Fibroblast of gingiva (primary cell): ENCODE measurements around the gene CCNI.
"Not testable (repeated sequence)": the region's sequence is repeated elsewhere in the genome, so short reads cannot be mapped to it uniquely, and the experiment has no call there.

ENCODE experiments used
- DNase-seq: peaks from one replicate; pipeline ENCODE4 v3.0.0-alpha.2; 2011; ENCODE audit warnings: low read depth

CCNI gene

DNA sequence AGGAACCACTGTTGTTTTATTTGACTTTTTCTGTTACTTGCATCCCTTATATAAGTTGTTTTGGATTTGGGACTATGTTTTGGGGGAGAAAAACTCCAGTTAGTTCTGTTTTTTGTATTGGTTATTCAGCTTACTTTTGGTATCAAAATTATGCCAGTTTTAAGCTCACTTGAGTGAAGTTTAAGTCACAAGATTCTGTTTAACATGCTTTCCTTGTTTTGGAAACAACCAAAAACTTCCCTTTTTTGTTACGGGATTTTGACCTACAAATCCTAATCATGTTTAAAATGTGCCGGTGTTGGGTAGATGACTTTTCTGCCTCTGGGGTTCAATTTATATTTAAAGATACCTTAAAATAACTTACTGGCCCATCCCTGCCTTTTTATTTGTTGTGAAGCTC is 36.0 kb downstream of the CCNI start:
- DNase-seq = no peak

DNA sequence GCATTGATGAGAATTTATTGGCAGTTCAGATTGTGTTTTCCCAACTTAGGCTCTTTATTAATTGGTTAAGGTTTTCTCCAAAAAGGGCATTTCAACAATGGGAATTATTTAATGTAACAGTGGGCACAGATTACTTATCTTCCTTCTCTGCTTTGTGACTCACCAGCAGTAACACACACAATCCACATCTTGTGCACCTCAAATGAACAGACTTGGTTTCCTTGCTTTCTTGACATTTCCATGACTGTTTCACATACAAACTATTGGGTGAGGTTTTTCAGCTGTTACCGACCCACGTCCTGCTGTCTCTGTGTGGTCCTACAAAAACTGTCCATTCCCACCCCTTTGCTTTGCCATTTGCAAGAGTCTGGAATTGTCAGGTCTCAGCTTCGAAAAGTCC is 38.1 kb downstream of the CCNI start:
- DNase-seq = no peak

DNA sequence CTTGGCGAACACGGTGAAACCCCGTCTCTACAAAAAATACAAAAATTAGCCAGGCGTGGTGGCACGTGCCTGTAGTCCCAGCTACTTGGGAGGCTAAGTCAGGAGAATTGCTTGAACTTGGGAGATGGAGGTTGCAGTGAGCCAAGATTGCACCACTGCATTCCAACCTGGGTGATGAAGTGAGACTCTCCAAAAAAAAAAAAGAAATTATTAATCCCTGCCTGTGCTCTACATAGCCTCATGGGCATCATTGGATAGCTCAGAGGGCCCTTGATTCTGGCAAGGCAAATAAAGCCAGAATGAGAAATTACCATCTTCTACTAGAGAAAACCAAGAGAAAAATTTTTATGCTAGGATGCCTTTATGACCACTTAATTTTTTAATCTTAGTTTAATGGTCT is 38.6 kb downstream of the CCNI start:
- DNase-seq = peak; percentile 24

DNA sequence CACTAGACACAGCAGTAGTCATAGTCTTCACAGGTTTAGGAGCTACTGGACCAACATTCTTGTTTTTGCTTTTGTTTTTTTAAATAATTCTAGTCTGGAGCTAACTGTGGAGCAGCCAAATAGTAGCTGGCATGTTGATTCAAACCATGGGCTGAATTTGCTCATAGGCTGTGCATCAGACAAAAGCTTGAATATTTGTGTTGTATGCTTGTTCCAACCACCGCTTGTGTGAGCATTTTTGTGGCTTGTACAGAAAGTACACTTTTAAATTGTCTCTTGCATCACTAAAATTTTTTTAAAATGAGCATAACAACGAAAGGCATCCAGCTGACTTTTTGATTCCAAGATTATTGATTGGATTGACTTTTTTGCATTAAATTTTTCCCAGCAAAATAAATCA is 39.6 kb downstream of the CCNI start:
- peak; percentile 95 for DNase-seq

DNA sequence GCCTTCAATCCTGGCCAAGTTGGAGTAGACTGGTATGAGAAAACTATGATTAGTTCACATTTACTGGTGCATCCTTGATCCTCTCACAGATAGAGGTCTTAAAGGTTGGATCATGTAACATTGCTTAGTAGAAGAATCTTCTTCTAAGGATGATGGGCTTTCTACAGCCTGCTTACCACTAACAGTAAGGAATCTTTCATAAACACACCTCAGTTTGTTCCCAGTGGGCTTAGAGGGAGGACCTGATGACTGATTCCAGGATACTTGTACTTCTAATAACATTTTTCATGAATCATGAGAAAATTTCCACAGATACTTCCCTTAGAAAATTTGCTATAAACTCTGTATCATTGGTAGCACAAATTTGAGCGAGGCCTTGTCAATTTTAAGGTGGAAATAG is 40.6 kb downstream of the CCNI start:
- no peak for DNase-seq

DNA sequence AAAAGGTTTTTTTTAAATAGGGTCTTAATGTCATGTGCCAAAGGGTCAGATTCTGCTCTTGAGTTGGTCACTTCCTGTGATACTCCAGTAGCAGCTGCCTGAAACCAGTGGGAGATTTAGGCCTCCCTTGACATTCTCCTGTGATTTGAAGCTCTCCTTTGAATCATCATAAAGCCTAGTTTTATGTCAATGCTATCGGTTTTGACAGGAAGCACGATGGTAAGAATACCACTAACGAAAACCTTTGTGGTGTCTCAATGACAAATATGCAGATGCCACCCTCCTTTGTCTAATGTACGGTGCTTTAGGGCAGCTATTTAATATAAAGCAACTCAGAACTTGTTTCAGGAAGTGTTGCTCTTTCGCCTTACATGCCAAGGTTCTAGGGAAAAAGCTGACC is 44.2 kb downstream of the CCNI start:
- no peak for DNase-seq

DNA sequence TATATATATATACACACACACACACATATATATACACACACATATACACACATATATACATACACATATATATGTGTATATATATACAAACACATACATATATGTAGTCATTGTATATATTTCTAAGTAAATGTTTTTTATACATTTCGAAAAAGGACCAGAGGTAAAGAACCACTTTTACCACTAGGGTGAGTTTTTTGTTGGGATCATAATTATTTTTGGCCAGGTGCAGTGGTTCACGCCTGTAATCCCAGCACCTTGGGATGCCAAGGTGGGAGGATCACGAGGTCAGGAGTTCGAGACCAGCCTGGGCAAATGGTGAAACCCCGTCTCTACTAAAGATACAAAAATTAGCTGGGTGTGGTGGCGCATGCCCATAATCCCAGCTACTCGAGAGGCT is 46.0 kb downstream of the CCNI start:
- DNase-seq = not testable (repeated sequence)

DNA sequence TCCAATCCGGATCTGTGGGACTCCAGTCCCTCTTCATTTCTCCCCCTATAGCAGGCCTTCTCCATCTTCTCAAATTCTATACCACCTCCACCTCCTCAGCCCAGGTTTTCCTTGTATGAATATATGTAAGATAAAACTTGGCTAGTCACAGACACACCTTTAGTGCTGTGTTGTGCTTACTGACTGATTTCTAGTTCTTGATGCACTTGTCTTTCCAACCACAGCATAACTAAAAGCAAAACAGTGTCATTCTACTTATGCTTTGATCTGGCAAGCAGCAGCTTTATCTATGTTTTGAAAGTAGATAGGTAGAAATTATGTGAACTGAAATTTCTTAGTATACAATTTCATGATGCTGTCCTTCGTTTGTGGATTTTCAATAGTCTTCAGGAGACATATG is 47.5 kb downstream of the CCNI start:
- DNase-seq = no peak

DNA sequence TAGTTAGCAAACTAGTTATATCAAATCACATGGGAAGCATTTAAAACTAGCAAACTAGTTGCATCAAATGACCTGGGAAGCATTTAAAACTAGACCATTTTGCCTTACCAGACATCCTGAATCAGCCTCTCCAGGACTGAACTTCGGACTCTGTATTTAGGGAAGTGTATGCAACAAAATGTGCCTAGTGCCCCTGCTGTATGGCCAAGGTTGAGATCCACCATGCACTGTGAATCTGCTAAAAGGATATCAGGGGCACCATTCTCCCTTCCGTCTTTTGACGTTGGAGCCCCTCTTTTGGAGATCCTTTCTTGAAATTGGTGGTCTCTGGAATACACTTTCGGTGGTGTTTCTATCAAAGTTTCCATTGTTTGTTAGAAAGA is 49.5 kb downstream of the CCNI start:
- no peak for DNase-seq

DNA sequence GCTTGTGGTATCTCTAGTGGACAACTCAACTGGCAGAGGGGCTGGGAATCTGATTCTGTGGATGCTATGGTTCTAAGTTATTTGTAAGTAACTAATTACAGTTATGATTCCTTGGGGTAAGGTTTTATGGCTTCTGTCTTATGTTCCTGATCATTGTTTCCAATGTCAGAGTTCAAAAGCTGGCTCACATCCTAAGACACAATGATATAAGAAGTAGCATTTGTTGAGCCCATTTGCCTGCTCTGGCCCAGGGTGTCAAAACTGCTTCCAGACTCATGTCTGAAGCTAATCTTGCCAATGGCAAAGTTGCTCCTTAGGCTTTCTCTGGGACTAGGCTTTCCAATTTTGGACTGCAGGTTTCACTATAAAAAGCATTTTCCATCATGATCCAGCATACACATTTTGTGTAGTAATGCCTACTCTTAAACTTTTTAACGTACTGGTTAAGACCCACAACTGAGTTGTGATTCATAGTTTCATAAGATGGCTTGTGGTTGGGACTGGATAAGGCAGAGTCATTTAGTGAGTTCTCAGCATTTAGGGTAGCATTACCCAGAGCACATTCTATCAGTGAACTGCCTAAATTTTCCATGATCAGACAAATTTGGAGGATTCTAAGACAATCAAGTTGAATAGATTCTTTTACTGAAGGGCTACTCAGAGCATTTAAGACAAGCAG is 50.0 kb downstream of the CCNI start:
- no peak for DNase-seq

DNA sequence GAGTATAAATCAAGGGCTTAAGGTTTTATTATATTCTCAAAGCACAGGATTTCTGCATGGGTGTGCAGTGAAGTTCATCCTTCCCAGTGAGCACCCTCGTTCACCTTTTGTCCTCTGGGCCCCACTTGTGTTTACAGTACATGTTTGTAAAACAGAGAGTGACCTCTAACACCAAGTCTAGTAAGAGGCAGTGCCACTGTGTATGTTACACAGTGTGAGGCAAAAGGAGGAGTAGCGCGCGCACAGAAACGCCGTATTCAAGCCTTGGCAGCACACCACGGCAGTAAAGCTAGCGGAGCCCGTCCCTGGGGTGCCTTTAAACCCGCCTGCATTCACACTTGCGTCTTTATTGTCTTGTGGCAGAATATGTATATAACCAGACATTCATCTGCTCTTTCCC is 51.9 kb downstream of the CCNI start:
- no peak for DNase-seq

DNA sequence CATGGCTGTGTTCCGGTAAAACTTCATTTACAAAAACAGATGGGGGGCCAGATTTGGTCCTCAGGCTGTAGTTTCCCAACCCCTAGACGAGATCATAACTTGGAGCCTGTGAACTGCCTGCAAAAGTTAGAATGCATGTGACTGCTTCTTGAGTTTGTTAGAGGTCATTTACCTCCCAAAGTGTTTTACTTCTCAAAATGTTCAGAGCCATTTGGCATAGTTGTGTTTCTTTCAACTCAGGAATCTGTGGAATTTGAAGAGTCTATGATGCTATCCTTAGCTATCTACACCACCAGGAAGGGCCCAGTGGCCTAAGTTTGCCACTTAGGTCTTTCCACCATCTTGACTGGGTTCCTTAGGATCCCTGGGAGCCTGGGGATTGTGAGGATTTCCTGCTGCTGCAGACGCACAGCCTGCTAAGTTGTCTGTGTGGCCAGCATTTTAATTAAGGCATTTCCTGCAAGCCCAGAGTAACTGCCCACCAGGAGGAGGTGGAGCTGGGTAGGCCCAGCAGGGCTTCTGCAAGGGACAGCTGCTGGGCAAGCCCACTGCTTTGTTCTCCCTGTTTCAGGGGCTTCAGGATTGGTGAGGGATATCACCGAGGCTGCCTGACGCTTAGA is 53.1 kb downstream of the CCNI start:
- peak; percentile 54 for DNase-seq

DNA sequence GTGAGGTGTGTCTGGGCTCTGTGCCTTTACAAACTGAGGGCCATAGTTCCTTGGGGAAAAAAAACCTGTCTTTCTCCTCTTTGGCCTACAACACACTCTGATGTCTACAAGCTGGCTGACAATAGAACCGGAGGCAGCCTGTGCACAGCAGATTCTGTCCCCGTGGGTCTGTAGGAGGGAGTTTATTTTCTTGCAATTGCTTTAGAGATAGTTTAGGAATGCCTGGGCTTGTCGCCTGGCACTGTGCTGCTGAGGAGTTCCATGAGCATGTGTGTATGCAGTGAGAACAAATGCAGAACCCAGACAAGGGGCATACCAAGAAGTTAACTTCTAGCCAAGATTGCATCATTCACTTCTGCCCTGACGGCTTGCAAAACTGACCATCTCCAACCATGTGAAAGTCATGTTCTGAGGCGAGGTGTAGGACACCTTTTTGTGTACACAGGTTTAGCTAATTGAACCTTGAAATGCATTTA is 54.1 kb downstream of the CCNI start:
- peak; percentile 96 for DNase-seq

DNA sequence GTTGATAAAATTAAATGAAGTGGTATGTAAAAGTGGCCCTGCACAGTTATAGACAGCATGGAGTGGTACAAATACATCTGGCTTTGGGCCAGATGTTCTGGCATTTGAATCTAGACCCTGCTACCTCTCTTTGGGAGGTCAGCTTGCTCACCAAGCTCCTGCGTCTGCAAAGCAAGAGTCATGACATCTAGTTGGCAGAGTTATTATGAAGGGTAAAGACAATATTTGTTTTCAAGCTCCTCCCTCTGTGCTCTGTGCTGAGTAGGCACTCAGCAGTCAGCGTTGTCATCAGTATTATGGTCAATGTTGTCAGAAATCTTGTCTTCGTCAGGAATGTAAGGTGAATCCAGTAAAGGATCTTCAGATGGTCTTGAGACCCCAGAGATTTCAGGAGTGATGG is 55.8 kb downstream of the CCNI start:
- DNase-seq = no peak

DNA sequence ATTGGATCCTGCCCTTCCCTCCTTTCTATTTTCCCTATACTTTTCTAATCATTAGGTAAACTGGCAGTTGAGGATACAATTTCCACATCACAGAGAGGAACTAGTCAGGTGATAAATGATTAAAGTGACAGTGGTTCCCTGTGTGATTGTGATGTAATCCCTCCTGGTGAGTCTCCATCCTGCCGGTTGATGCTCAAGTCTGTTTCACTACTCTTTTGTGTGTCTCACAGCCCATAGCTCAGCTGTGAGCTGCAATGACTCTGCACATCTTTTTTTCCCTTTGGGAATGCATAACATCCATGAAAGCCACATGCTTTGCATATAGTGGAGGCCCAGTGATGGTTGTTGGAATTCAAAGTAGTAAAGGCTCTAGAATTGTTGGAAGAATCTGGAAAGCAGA is 60.4 kb downstream of the CCNI start:
- peak; percentile 45 for DNase-seq

DNA sequence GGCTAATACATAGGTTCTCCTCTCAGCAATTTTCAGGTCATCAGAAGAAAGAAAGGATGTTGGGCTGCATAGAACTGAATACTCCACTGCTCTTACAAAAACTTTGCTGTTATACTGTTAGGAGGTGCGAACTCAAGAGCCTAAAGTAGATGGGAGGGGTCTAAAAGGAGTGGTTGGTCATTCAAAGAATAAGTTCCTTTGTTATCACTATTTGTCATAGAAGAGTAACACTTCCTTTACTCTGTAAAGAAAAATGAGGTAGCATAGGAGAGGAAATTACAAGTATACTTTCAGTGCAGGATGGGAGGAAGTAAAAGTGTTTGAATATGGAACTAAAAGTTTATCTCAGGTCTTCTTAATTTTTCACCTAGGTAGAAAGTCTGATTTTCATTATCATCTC is 61.5 kb downstream of the CCNI start:
- no peak for DNase-seq

DNA sequence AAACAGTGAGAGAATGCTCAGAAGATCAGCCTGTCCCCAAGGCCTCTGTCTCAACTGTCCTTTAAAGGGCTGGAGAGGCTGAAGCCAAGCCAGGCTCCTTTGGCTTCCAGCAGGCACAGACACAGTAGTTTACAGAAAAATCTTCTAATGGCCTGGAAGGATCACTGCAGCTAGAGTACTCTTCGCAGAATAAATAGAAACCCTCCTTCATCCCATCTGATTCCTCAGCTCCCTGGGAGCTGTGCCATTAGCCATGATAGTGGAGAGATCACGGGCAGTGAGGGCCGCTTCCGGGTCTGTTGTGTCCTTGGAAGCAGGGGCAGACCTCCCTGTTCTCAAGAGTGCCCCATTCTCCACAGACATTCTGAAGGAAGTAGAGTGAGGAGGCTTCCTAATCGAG is 63.1 kb downstream of the CCNI start:
- no peak for DNase-seq

DNA sequence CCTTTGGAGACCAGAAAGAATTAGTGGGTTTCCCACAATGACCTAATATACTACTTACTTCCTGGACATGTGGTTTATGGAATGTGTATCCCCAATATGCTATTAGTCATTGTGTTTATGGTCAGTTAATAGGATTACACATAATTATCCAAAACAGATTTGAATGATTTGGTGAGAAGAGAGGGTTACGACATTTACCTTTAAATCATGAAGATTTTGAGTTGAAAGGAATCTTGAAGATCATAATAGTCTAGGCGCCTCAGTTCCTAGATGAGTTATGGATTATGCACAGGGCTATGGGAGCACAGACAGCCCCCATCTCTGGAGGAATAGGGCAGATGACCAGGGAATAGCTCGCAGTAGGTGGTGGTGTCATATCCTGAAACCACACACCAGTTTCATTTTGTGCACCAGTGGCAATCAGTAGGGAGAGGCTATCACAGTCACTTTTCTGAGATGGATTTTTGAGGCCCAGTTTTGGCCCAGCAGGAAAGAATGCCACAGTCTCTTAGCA is 64.9 kb downstream of the CCNI start:
- peak; percentile 59 for DNase-seq

DNA sequence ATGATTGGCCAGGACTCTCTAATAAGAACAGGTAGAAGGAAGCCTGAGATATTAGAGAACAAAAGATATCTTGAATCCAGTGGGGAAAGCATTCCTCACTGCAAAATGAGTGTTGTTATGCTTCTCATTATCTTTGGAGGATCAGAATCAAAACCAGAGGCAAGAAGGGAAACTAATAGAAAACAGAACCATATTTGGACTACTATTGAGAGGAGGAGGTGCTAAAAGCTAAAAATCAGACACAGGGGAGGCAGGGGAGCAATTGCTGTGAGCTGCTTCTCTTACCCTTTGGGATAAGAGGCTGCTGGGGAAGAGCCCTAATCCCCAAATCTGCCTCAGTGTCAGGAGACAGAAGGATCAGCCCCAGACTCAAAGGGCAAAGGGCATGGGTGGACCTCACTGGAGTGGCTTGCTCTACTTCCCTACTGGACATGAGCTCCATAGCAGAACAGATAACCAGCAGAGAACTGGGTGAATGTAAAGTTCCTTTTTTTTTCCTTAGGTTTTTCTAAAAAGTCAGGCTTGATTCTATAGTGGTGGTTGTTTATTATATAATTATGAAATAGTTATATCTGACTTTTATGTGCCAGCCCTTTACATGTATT is 66.2 kb downstream of the CCNI start:
- no peak for DNase-seq

DNA sequence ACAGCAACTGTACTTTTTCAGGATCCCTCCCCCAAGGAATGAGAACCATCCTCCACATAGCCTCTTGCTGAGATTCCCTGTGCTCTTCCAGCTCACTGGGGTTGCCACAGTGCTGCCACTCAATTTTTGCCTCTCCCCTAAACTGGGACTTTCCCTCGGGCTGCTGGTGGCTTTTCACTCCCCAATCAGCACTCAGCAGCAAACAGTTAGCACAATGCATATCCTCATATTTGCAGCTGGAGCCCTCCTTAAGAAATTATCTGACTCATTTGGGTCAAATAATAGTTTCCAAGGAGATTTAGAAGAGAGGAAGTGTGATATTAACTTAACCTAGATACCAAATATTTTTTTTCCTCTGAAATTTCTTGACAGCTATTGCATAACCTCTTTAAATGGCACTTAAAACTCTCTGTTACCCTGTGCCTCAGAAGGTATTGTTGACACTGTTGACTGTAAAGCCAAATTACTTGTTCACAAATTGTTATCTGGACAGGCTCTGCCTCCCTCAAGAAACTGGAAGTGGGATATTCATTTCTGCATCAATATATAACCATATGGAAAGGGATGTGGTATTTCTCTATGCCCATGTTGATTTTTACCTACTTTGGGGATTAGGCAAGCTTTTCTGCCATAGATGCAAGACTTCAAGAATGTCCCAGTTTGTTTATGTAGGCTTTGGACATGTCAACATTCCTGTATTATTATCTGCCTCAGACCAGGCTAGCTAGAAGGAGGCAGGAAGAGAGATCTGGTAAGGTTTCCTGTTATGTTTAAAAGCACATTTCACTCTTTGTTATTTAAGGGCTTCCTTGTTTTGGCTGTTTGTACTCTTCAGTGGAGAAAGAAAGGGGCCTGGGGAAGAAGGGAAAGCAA is 68.2 kb downstream of the CCNI start:
- peak; percentile 85 for DNase-seq

DNA sequence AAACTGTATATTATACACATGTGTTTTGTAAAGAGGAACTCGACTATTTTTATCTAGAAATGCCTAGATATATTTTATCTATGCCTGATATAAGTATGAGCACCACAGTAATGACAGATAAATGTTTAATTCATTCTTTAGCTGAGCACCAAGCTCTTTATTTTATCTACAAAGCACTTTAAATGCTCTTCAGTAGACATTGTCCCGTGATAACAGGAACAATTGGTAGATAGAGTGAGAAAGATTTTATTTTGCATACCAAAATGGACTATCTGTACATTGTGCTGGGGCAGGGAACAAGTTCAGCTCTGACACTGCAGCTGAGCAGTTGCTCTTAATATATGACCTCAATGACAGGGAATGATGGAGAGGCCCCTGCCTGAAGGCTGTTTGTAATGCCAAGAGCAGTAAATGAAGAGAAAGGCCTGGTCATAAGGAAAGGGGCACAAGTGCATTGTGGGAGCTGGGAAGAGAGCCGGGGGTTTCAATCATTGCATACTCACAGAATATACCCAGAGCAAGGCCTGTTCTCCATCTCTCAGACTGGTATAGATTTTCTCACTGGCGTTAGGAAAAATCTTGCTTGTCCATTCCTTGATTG is 68.9 kb downstream of the CCNI start:
- no peak for DNase-seq

DNA sequence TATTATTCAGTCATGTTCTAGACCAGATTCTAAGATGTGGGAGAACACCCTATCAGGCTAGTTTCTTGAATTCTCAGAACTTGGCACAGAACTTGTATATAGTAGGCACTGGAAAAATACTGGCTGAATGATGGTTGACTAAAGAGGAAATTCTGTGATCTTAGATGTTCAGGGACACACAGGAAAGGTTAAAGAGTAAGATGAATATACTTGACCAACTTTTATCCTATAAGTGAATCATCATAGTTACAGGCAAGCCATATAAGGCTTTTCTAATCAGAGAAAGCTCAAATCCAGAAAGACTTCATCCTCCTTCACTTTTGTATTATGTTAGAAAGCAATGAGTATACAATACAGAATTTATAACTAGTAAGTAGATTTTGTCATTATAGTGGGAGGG is 72.4 kb downstream of the CCNI start:
- DNase-seq = no peak
